ENCODE results near the gene NEU2. TPM values are rescaled to one million over a fixed set of nuclear protein-coding genes. Genes with fewer than 3 reads are reported as not detected.

The NEU2 gene
- total RNA-seq, 4 donors from 2014 or later = not detected

DNA sequence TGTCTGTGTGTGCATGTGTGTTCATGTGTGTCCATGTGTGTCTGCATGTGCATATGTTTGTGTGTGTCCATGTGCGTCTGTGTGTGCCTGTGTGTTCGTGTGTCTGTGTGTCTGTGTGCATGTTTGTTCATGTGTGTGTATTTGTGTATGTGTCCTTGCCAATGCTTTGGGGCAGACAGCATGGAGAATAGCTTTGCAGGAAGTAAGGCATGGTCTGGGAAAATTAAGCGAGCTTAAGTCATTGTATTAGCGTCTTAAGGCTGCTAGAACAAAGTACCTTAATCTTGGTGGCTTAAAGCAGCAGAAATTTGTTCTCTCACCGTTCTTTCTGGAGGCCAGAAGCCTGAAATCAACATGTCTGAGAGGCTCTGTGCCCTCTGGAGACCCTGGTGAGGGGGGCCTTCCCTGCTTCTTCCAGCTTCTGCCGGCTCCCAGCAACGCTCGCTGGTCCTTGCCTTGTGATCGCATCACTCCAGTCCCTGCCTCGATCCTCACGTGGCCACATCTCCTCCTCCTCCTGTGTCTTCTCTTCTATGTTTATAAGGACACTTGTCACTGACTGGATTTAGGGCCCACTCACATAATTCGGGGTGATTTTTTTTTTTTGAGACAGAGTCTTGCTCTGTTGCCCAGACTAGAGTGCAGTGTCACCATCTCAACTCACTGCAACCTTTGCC is 3.8 kb downstream of the NEU2 start:
- DNase-seq = no peak
- ATAC-seq = no peak
- Histone ChIP-seq H3K27me3 (no peaks in the 10 kb centered on the region), H3K4me1 (no peaks in the 10 kb centered on the region), H3K36me3 (no peaks in the 10 kb centered on the region), H3K4me3 (no peak overlapping the region), H3K27ac (no peak overlapping the region), H3K9me3 (no peaks in the 10 kb centered on the region)
- in situ Hi-C loops (cut with MboI; ENCODE audit: low sequenced_read_pairs in 4 of 4) = loop anchor here in 1 of 4 donors (25.0 kb wide), 1 partner anchor 424 kb away; no protein-coding TSS in a partner anchor
- intact Hi-C loops (cut with DNase I; ENCODE audit: low total_unique reads) = no loop called here
- TF ChIP-seq POLR2A (IDR thresholded peaks at IDR 0.05) = no peak
- TF ChIP-seq, protein P1, sequence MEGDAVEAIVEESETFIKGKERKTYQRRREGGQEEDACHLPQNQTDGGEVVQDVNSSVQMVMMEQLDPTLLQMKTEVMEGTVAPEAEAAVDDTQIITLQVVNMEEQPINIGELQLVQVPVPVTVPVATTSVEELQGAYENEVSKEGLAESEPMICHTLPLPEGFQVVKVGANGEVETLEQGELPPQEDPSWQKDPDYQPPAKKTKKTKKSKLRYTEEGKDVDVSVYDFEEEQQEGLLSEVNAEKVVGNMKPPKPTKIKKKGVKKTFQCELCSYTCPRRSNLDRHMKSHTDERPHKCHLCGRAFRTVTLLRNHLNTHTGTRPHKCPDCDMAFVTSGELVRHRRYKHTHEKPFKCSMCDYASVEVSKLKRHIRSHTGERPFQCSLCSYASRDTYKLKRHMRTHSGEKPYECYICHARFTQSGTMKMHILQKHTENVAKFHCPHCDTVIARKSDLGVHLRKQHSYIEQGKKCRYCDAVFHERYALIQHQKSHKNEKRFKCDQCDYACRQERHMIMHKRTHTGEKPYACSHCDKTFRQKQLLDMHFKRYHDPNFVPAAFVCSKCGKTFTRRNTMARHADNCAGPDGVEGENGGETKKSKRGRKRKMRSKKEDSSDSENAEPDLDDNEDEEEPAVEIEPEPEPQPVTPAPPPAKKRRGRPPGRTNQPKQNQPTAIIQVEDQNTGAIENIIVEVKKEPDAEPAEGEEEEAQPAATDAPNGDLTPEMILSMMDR (IDR thresholded peaks at IDR 0.05 in 4 of 5, conservative IDR thresholded peaks at IDR 0.05 in 1 of 5) = no peak

DNA sequence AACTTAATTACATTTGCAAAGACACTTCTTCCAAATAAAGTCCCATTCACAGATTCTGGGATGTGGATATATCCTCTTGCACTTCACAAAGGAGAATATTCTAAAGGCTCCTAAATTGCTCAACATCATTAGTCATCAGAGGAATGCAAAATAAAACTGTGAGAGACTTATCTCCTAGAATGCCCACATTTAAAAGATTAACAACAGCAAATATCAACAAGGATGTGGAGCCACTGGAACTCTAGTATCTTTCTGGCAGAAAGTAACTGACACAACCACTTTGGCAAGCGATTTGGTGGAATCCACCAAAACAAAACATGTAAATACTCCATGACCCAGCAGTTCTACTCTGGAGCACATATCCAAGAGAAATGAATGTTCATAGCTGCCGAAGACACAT is 4.6 kb downstream of the NEU2 start:
- no peak for DNase-seq
- Histone ChIP-seq H3K4me1 (no peaks in the 10 kb centered on the region), H3K27ac (no peak overlapping the region), H3K4me3 (no peak overlapping the region), H3K36me3 (no peaks in the 10 kb centered on the region), H3K27me3 (no peaks in the 10 kb centered on the region), H3K9me3 (no peaks in the 10 kb centered on the region)
- no peak for ATAC-seq
- intact Hi-C loops (cut with DNase I; ENCODE audit: low total_unique reads) (no loop called here), in situ Hi-C loops (cut with MboI; ENCODE audit: low sequenced_read_pairs in 4 of 4) (loop anchor here in 1 of 4 donors (25.0 kb wide), 1 partner anchor 425 kb away; no protein-coding TSS in a partner anchor)
- TF ChIP-seq POLR2A (IDR thresholded peaks at IDR 0.05) = no peak
- TF ChIP-seq, protein P1 (IDR thresholded peaks at IDR 0.05 in 4 of 5, conservative IDR thresholded peaks at IDR 0.05 in 1 of 5) = no peak

DNA sequence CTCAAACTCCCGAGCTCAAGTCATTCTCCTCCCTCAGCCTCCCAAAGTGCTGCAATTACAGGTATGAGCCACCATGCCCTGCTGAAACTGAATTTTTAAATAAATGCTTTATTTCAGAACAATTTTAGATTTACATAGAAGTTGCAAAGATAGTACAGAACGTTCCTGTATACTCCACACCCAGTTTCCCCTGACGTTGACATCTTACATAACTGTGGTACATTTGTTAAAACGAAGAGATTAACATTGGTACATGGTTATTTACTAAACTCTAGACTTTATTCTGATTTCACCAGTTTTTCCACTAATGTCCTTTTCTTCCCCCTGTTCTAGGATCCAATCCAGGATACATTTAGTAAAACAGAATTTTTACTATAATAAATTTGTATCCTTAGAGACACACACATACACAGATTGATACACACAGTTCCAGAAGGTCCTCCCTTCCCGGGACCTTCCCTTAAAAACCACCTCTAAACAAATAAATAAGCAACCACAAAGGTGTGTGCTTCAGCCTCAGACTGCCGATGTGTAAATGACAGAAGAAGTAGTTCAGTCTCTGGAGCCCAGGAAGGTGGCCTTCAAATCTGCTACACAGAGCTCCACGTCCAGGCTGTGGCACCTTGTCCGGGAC is 6.9 kb downstream of the NEU2 start:
- intact Hi-C loops (cut with DNase I; ENCODE audit: low total_unique reads) = no loop called here
- H3K27ac ChIP-seq = no peak overlapping the region
- H3K4me3 ChIP-seq = no peak overlapping the region
- no peak for ATAC-seq
- no peak for DNase-seq
- H3K9me3 ChIP-seq = no peaks in the 10 kb centered on the region
- in situ Hi-C loops (cut with MboI; ENCODE audit: low sequenced_read_pairs in 4 of 4) = loop anchor here in 1 of 4 donors (25.0 kb wide), 1 partner anchor 427 kb away; no protein-coding TSS in a partner anchor
- TF ChIP-seq, protein P1 (IDR thresholded peaks at IDR 0.05 in 4 of 5, conservative IDR thresholded peaks at IDR 0.05 in 1 of 5) = no peak
- H3K36me3 ChIP-seq = no peaks in the 10 kb centered on the region
- no peaks in the 10 kb centered on the region for H3K27me3 ChIP-seq
- no peaks in the 10 kb centered on the region for H3K4me1 ChIP-seq

DNA sequence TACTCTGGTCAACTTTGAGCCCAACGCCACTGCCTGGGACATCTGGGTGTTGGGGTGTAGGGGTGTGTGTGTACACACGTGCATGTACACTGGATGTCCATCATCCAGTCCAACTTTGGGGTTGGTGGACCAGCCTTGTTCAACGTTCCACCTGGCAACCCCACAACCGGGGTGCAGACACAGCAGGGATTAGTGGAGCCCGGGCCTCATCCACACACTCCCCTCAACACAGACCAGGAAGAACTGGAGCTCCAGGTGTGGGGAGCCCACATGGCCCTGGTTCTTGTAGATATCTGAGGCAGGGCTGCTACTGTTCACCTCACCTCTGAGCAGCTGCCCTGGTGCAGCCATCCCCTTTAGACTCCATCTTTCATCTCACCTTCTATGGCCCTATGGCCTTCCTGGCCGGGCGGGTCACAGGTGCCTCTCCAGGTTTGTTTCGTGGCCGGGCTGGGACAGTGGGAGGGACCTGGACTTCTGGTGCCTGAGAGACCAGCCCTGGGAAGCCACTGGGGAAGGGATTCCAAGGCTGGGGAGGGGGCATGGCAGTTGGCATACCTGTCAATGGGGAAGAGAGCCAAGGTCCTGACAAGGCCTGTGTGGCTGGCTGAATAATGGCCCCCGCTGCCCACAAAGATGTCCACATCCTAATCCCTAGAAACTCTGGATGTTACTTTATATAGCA is 7.5 kb downstream of the NEU2 start:
- Histone ChIP-seq H3K4me1 (no peaks in the 10 kb centered on the region), H3K27me3 (no peaks in the 10 kb centered on the region), H3K9me3 (no peaks in the 10 kb centered on the region), H3K27ac (no peak overlapping the region), H3K4me3 (no peak overlapping the region), H3K36me3 (no peaks in the 10 kb centered on the region)
- DNase-seq = no peak
- no peak for ATAC-seq
- in situ Hi-C loops (cut with MboI; ENCODE audit: low sequenced_read_pairs in 4 of 4) (loop anchor here in 1 of 4 donors (25.0 kb wide), 1 partner anchor 428 kb away; no protein-coding TSS in a partner anchor), intact Hi-C loops (cut with DNase I; ENCODE audit: low total_unique reads) (no loop called here)
- TF ChIP-seq POLR2A (IDR thresholded peaks at IDR 0.05) = no peak
- TF ChIP-seq, protein P1 (IDR thresholded peaks at IDR 0.05 in 4 of 5, conservative IDR thresholded peaks at IDR 0.05 in 1 of 5) = no peak
